SU-DHL-6 (cell line): ENCODE measurements around the gene APOBEC3G.

Experiments used
- EZH2phosphoT487 ChIP-seq: fragments of 200-600 bp; sonication (generic), shearing (Covaris generic); conservative IDR thresholded peaks from 2 replicates; pipeline ENCODE4 v1.6.1; 2018; ENCODE audit warnings: mild to moderate bottlenecking, antibody characterized with exemption, low read length, moderate library complexity, mixed read lengths
- TF ChIP-seq, protein P1 (sequence below): fragments of 200-600 bp; sonication (generic); IDR thresholded peaks from one replicate; pipeline ENCODE4 v1.5.1; 2017; ENCODE audit warnings: antibody characterized with exemption, mild to moderate bottlenecking, low read length, moderate library complexity; ENCODE audit not compliant: insufficient read depth, poor library complexity, severe bottlenecking

DNA sequence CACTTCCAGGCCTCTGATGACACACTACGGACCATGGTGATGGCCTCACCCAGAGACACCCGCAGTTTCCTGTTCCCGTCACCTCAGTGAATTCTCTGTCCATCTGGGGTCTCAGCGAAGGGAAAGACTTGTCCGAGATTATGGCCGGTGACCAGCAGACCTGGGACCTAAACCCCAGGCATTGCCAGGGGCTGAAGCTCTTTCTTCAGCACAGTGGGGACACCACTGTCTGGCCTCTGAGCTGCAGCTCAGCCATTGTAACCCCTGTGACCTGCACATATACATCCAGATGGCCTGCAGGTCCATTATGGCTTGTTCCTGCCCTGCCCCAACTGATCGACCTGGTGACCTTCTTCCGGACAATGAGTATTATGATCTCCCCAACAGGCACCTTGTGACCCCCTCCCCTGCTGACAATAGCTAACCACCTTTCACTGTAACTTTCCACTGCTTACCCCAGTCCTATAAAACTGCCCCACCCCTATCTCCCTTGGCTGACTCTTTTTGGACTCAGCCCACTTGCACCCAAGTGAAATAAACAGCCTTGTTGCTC lies 53.2 kb downstream of the APOBEC3G start:
- TF ChIP-seq, protein P1, sequence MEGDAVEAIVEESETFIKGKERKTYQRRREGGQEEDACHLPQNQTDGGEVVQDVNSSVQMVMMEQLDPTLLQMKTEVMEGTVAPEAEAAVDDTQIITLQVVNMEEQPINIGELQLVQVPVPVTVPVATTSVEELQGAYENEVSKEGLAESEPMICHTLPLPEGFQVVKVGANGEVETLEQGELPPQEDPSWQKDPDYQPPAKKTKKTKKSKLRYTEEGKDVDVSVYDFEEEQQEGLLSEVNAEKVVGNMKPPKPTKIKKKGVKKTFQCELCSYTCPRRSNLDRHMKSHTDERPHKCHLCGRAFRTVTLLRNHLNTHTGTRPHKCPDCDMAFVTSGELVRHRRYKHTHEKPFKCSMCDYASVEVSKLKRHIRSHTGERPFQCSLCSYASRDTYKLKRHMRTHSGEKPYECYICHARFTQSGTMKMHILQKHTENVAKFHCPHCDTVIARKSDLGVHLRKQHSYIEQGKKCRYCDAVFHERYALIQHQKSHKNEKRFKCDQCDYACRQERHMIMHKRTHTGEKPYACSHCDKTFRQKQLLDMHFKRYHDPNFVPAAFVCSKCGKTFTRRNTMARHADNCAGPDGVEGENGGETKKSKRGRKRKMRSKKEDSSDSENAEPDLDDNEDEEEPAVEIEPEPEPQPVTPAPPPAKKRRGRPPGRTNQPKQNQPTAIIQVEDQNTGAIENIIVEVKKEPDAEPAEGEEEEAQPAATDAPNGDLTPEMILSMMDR = no peak
- TF ChIP-seq EZH2phosphoT487 = no peak
